HG02981 (cell line): Measurements from ENCODE around the gene SOBP.

Experiments
- ATAC-seq: cut with Tn5 transposase; IDR thresholded peaks from one replicate; pipeline ENCODE4 v1.9.1; 2021; ENCODE audit warnings: mild to moderate bottlenecking, moderate library complexity; ENCODE audit not compliant: unreplicated experiment

Gene SOBP

GRCh38 chr6:107582086-107582485, 92.2 kb downstream of the SOBP start:
- ATAC-seq: no peak

DNA sequence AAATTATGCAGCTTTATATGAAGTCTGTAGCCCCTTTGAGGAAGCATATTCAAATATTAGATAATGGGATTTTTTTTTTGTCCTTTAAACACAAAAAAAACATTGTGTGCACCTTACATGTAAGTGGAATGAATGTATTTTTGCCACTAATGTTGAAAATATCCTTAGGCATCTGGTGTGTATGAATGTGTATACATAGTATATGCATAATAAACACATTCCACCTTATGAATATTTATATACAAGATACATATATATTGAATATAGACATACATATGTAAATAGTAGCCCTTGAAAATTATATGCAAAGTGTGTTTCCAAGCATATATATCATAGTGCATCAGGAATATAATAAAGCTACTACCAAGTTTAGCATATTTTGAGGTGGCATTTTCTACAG, 94.8 kb downstream of the SOBP start:
- no peak for ATAC-seq

DNA sequence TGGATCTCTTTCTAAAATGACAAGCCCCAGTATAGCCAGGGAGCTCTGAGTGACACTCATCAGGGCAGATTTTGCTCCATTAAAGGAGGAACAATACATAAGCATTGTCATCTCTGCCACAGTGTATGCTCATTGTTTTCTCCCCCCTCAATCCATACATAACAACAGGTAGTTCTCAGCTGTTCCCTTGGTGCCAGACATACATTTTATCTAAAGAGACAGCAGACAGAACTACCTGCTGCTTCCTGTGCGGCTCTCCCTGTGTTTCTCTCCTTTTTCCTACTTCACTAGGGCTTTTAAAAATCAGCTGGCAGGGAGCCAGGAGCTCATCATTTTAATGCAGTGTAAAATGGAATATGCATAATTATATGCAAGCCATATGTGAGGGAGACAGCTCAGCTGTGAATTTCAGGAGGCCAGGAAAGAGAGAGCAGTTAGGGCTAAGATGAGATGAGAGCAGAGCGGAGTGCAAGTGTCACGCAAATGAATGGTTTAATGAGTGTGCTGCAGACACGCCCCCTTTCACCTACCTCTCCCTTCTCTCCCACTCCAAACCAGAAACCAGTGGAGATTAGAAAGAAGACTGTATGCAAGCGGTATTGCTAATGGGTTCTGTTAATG, 96.0 kb downstream of the SOBP start:
- no peak for ATAC-seq

- no peak for ATAC-seq
These were observed 97.5 kb downstream of the SOBP start for GRCh38 chr6:107587451-107587850.

- no peak for ATAC-seq
These were observed 99.3 kb downstream of the SOBP start for GRCh38 chr6:107589199-107589598.

- ATAC-seq: no peak
These were observed 100.0 kb downstream of the SOBP start for GRCh38 chr6:107589934-107590333.

DNA sequence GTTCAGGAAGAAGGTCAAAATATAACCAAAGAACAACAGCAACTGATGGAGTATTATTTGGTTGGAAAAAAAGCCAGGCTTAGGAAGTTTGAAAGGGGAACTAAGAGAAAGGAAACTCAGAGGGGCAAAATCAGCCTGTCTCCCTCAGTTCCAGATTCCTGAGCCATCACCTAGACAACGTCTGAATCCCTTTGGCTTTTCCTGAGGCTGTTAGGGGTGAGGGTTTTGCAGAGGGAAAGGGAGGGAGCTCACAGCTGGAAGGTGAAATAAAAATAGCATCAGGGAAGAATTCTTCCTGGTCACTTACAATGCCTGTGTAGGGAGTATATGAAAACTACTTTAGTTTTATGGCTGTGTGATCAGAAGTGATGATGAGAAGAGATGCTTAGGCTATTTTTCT, 100.5 kb downstream of the SOBP start:
- no peak for ATAC-seq

- ATAC-seq: no peak
These were observed 101.4 kb downstream of the SOBP start for GRCh38 chr6:107591346-107591745.

- ATAC-seq: no peak
These were observed 102.9 kb downstream of the SOBP start for GRCh38 chr6:107592806-107593205.

DNA sequence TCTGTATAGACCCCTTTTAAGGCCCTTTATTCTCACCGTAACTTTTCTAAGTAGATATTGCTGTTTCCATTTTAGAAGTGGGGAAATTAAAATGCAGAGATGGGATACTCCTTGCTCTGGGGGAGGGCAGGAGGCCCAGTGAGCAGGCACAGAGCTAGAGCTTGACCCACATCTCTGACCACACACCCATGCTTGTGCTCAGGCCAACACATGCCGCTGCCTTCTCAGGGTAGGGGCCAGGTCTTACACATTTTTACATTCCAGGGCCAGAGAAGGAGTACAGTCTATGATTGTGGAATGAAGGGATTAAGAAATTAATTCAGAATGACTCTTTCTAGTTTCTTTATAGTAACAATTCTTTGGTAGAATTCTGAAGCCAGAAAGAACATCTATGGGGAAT, 104.8 kb downstream of the SOBP start:
- ATAC-seq: no peak

- ATAC-seq: no peak
These were observed 108.2 kb downstream of the SOBP start for GRCh38 chr6:107598091-107598490.

GRCh38 chr6:107599043-107599442, 109.1 kb downstream of the SOBP start:
- ATAC-seq: no peak

- ATAC-seq: no peak
These were observed 110.2 kb downstream of the SOBP start for GRCh38 chr6:107600121-107600520.

GRCh38 chr6:107600936-107601335, 111.0 kb downstream of the SOBP start:
- ATAC-seq: no peak

GRCh38 chr6:107601406-107601805, 111.5 kb downstream of the SOBP start:
- ATAC-seq: no peak

DNA sequence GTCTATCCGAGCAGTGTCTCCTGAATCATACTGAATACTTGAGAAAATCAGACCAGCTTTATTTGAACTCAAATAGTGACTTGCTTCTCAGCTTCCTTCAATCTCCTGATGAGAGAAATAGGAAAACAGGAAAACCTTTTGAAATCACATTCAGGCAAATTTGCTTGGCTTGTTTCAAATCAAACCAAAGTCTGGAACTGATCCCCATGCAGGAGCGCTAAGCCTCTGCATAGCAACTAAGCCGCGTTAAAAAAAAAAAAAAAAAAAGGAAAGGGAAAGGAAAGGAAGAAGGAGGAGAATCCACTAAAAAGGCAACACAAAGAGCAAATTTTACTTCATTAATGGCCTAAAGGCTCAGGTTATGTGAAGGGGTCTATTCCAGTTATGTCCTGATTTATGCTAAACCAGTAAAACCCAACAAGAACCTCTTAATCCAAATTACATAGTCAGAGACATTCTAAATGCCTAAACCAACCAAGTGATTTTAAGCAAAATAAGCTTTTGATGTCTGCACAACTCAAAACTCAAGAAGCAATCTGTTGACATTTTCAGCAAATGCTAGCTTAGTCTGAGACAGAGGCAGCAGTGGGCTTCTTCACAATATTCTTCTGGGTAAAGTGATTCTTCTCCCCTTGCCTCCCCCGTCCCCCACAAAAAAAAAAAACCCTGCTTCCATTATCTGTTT, 112.5 kb downstream of the SOBP start:
- ATAC-seq: no peak

GRCh38 chr6:107603006-107603370, 113.1 kb downstream of the SOBP start:
- ATAC-seq: no peak

GRCh38 chr6:107604549-107604948, 114.6 kb downstream of the SOBP start:
- no peak for ATAC-seq

DNA sequence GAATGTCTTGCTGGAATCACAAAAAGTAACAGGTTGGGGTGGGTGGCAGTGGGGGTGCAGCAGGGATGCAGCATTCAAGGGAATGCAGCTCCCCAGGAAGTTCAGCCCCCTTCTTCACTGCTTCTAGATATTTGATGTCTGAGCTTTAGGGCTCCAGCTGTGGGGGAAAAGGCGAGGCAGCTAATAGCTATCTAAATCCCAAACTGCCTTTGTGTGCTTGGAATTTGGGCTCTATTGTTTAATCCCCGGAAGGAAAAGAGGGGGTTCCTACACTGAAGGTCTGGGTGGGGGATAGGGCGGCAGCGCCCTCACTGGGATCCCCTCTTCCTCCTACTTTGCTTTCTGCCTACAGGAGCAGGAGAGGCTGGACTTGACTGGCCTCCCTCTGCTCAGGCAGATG, 116.5 kb downstream of the SOBP start:
- ATAC-seq: no peak

DNA sequence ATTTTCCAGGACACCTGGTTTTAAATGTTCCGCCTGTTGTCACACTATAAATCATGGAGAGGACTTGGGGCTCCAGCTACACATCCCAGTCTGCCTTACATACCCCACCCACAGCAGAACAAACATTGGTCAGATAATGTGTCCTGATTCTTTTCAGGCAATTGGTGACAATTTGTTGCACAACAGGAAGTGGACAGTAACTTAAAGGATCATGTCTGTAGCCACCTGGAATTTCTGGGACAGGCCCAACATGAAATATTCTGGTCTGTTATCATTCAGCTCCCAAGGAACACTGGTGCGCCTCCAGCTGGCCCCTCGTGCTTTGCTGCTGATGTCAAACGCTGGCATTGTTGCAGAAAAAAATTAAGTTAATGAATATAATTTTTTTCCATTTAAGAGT, 117.2 kb downstream of the SOBP start:
- no peak for ATAC-seq

- ATAC-seq: no peak
These were observed 121.3 kb downstream of the SOBP start for GRCh38 chr6:107611094-107611810.

DNA sequence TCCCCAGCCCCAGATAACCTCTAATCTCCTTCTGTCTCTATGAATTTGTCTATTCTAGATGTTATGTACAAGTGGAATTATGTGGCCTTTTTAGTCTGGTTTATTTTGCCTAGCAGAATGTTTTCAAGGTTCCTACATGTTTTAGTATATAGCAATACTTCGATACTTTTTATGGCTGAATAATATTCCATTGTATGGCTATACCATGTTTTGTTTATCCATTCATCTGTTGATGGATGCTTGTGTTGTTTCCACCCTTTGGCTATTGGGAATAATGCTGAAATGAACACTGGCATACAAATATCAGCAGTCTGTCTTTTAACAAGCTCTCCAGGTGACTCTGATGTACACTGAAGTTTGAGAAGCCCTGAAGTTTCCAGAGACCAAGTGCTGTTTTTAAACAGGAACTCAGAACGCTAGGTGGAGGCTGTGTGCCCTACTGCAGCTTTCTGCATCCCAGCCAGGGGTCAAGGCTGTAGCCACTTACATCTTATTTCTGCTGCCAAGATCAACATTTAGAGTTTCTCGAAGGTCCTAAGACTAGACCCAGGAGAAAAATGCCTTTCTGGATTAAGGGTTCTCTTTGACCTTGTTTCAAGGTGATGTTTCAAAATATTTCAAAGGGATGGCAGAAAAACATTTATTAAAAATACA, 123.0 kb downstream of the SOBP start:
- ATAC-seq: no peak
